T-cell (primary cell): ENCODE results near the gene BANK1. TPM values are rescaled to one million over a fixed set of nuclear protein-coding genes. Genes with fewer than 3 reads are reported as not detected.

ENCODE experiments used
- ATAC-seq, 4 experiments: fragments of 200-7000 bp in 3 of 4; fragments of 150-1000 bp in 1 of 4; cut with Tn5 transposase; replicated peaks in 1 of 4; 1 replicate in 3 of 4; 2 replicates in 1 of 4; pipeline ENCODE4 v1.10.0; 2021; ENCODE audit warnings: moderate library complexity in 3 of 4, mild to moderate bottlenecking in 2 of 4, moderate number of reproducible peaks in 1 of 4
- CTCF ChIA-PET, 2 donors: fragments of 300-600 bp; sonication (Branson Sonifier 250); formaldehyde crosslinking; loops; one replicate each; lab custom pipeline; 2022; ENCODE audit warnings: antibody characterized with exemption in 2 of 2; lab: Charles Lee
- POLR2A ChIA-PET, 2 donors: fragments of 300-600 bp; sonication (Branson Sonifier 250); formaldehyde crosslinking; loops; one replicate each; lab custom pipeline; 2022; ENCODE audit warnings: antibody characterized with exemption in 2 of 2; lab: Charles Lee
- DNase-seq, 35 experiments: peaks; one replicate each; pipeline versions ENCODE4 v3.0.0 to v3.0.0-alpha.2; 2013 to 2023
- H3K27ac ChIP-seq: one replicate; pipeline ENCODE4 v1.5.1; 2013; ENCODE audit warnings: low read length
- H3K27me3 ChIP-seq, 2 experiments: replicated peaks in 1 of 2; 1 replicate in 1 of 2; 2 replicates in 1 of 2; pipeline versions ENCODE4 v1.6.1 to v1.7.0; 2013; ENCODE audit warnings: low read length in 1 of 2, mixed read lengths in 1 of 2; ENCODE audit not compliant: control insufficient read depth in 2 of 2, insufficient read depth in 2 of 2; ENCODE audit errors: extremely low read depth in 1 of 2
- H3K36me3 ChIP-seq, 2 donors: 1 replicate in 1 of 2; 2 replicates in 1 of 2; pipeline versions ENCODE4 v1.6.1 to v1.7.0; 2013; ENCODE audit warnings: low read length in 1 of 2; ENCODE audit not compliant: control insufficient read depth in 2 of 2, insufficient read depth in 1 of 2; ENCODE audit errors: extremely low read depth in 1 of 2
- H3K4me1 ChIP-seq, 2 experiments: 1 replicate in 1 of 2; 2 replicates in 1 of 2; pipeline versions ENCODE4 v1.6.1 to v1.7.0; 2013; ENCODE audit warnings: low read length in 2 of 2, mixed read lengths in 1 of 2; ENCODE audit not compliant: insufficient read depth in 2 of 2, control insufficient read depth in 1 of 2; ENCODE audit errors: extremely low read depth in 1 of 2
- H3K4me3 ChIP-seq, 2 donors: 1 replicate in 1 of 2; 2 replicates in 1 of 2; pipeline versions ENCODE4 v1.5.1 to v1.7.0; 2013; ENCODE audit warnings: mild to moderate bottlenecking in 2 of 2, low read length in 1 of 2, moderate library complexity in 1 of 2; ENCODE audit not compliant: control insufficient read depth in 1 of 2; ENCODE audit errors: extremely low read depth in 1 of 2
- H3K9me3 ChIP-seq: 2 replicates; pipeline ENCODE4 v1.7.0; 2013
- H3K27ac Mint-ChIP-seq, 2 donors: one replicate each; pipeline ENCODE4 v1.8.0; 2020 to 2021; ENCODE audit warnings: mild to moderate bottlenecking in 2 of 2, mixed read lengths in 2 of 2
- H3K27me3 Mint-ChIP-seq, 2 donors: one replicate each; pipeline ENCODE4 v1.8.0; 2021 to 2022; ENCODE audit warnings: mixed read lengths in 2 of 2
- H3K36me3 Mint-ChIP-seq: one replicate; pipeline ENCODE4 v1.8.0; 2021; ENCODE audit warnings: mixed read lengths
- H3K4me1 Mint-ChIP-seq, 3 donors: one replicate each; pipeline ENCODE4 v1.8.0; 2020 to 2022; ENCODE audit warnings: mixed read lengths in 3 of 3, mild to moderate bottlenecking in 1 of 3
- H3K4me3 Mint-ChIP-seq, 3 donors: one replicate each; pipeline ENCODE4 v1.8.0; 2020 to 2022; ENCODE audit warnings: mild to moderate bottlenecking in 3 of 3, mixed read lengths in 3 of 3, moderate library complexity in 3 of 3
- H3K9me3 Mint-ChIP-seq, 3 donors: one replicate each; pipeline ENCODE4 v1.8.0; 2020 to 2022; ENCODE audit warnings: mixed read lengths in 3 of 3
- WGBS: methylation state at CpG from one replicate; pipeline ENCODE4 v1.1.5; 2013; ENCODE audit warnings: missing lambda C conversion rate; ENCODE audit not compliant: insufficient coverage; 5-methylcytosine and 5-hydroxymethylcytosine counted together
- total RNA-seq, 35 experiments: library from RNA in 6 of 35; stranded (reverse) in 6 of 35; fragments of 120-200 nt in 1 of 35; gene quantifications; one replicate each; pipeline versions ENCODE4 v1.2.1 to v1.2.4 and lab custom pipeline; 2013 to 2026

The BANK1 gene
- total RNA-seq, 5 donors from 2014 or later (not counting 1 experiment from before 2014, with no cell fraction given): 2.5 to 10.9 (median 3.5) TPM

- H3K36me3 ChIP-seq: no peaks in the 10 kb centered on the region
- CTCF ChIA-PET: no interaction called here
- no peak overlapping the region for H3K4me3 ChIP-seq
Measured at GRCh38 chr4:102094481-102094880, 304.0 kb downstream of the BANK1 start.

GRCh38 chr4:102103368-102103767, 312.8 kb downstream of the BANK1 start:
- no peak for ATAC-seq
- no peak overlapping the region for H3K4me3 ChIP-seq
- Mint-ChIP-seq H3K4me1 (no peaks in the 10 kb centered on the region), H3K27me3 (peaks cover 0 to 5% of the 10 kb centered on the region in 2 donors), H3K36me3 (no peaks in the 10 kb centered on the region), H3K4me3 (no peak overlapping the region), H3K27ac (no peak overlapping the region), H3K9me3 (peaks cover 14 to 27% (median 25%) of the 10 kb centered on the region in 3 donors)
- H3K4me1 ChIP-seq: no peaks in the 10 kb centered on the region
- H3K27ac ChIP-seq: no peak overlapping the region
- DNase-seq: no peak
- ChIA-PET POLR2A (no interaction called here), CTCF (no interaction called here)
- H3K36me3 ChIP-seq: no peaks in the 10 kb centered on the region
- no peaks in the 10 kb centered on the region for H3K27me3 ChIP-seq
- no CpG with 5 or more reads among the region's 3 CpGs for WGBS
- H3K9me3 ChIP-seq: peaks cover 2% of the 10 kb centered on the region

More at GRCh38 chr4:102094481-102094880, 304.0 kb downstream of the BANK1 start:
- WGBS: no CpG with 5 or more reads among the region's 1 CpG
- DNase-seq (no peak), ATAC-seq (no peak)
- H3K36me3 Mint-ChIP-seq: no peaks in the 10 kb centered on the region
- H3K27me3 Mint-ChIP-seq: peaks cover 2 to 4% of the 10 kb centered on the region in 2 donors
- Histone ChIP-seq H3K9me3 (no peaks in the 10 kb centered on the region), H3K27ac (no peak overlapping the region), H3K4me1 (no peaks in the 10 kb centered on the region), H3K27me3 (peaks cover 0 to 2% of the 10 kb centered on the region in 2 experiments)
- no peaks in the 10 kb centered on the region for H3K4me1 Mint-ChIP-seq
- no peak overlapping the region for H3K27ac Mint-ChIP-seq
- POLR2A ChIA-PET: no interaction called here
- H3K9me3 Mint-ChIP-seq: peaks cover 0 to 2% (median 0%) of the 10 kb centered on the region in 3 donors
- no peak overlapping the region for H3K4me3 Mint-ChIP-seq

DNA sequence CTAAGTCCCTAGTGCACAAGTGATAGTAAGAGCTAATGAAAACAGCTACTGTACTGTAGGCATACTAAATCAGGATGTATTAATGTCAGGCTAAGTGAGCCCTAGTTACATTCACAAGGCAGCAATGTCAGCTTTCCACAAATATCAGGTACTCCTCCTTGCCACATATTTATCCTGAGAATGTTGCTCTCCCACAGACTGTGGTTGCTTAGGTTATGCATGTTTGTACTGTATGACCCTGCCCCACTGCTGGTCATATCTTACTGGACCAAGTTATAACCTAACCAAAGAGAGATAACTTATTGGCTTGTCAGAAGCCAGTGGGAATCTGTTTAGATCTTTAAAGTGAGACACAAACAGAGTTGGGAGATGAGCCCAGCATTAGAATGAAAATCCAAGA, 313.7 kb downstream of the BANK1 start:
- no peak overlapping the region for H3K4me3 Mint-ChIP-seq
- no peak for DNase-seq

GRCh38 chr4:102105983-102106382, 315.5 kb downstream of the BANK1 start:
- POLR2A ChIA-PET: no interaction called here
- H3K4me3 Mint-ChIP-seq: no peak overlapping the region
- H3K9me3 ChIP-seq: peaks cover 2% of the 10 kb centered on the region

More for the DNA sequence above, 313.7 kb downstream of the BANK1 start:
- CTCF ChIA-PET: no interaction called here
- no peaks in the 10 kb centered on the region for H3K36me3 ChIP-seq
- no peak overlapping the region for H3K4me3 ChIP-seq
- no peak for ATAC-seq
- Mint-ChIP-seq H3K27ac (no peak overlapping the region), H3K27me3 (peaks cover 0 to 5% of the 10 kb centered on the region in 2 donors), H3K9me3 (peaks cover 14 to 34% (median 25%) of the 10 kb centered on the region in 3 donors), H3K36me3 (no peaks in the 10 kb centered on the region), H3K4me1 (no peaks in the 10 kb centered on the region)
- no peaks in the 10 kb centered on the region for H3K27me3 ChIP-seq
- POLR2A ChIA-PET: no interaction called here
- peaks cover 2% of the 10 kb centered on the region for H3K9me3 ChIP-seq
- H3K27ac ChIP-seq: no peak overlapping the region
- no peaks in the 10 kb centered on the region for H3K4me1 ChIP-seq

DNA sequence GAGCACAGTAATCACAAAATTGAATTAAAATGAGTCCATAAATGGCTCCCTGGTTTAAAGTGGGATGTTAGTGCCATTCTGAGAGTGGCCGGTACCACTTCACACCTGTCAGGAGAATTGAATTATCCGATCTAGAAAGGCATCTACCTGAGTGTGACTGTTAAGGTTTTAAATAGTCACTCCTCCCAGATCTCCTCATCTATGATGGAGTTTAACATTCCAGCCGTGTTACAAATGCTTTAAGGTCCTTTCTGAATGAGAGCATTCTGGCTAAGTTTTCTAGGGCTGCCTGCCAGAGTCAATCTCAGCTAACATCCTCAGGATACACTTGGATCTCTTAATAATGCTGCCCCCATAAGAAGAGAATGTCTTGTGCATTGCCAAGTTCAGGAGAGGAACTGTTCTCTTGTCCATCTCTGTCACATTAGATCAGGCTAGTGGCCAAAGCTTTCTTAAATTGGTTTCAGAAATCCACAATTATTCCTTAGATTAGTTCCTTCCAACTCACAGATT, 323.6 kb downstream of the BANK1 start:
- ATAC-seq (no peak), DNase-seq (no peak)
- H3K9me3 Mint-ChIP-seq: peaks cover 2 to 11% (median 3%) of the 10 kb centered on the region in 3 donors
- Histone ChIP-seq H3K27me3 (no peaks in the 10 kb centered on the region), H3K9me3 (no peaks in the 10 kb centered on the region), H3K4me3 (no peak overlapping the region), H3K27ac (no peak overlapping the region), H3K36me3 (no peaks in the 10 kb centered on the region), H3K4me1 (no peaks in the 10 kb centered on the region)
- no peaks in the 10 kb centered on the region for H3K4me1 Mint-ChIP-seq
- no peak overlapping the region for H3K4me3 Mint-ChIP-seq
- H3K36me3 Mint-ChIP-seq: no peaks in the 10 kb centered on the region
- H3K27me3 Mint-ChIP-seq: peaks cover 0 to 6% of the 10 kb centered on the region in 2 donors
- WGBS: no CpG with 5 or more reads among the region's 3 CpGs
- no peak overlapping the region for H3K27ac Mint-ChIP-seq
- CTCF ChIA-PET: no interaction called here
- POLR2A ChIA-PET: no interaction called here

More at GRCh38 chr4:102105983-102106382, 315.5 kb downstream of the BANK1 start:
- Mint-ChIP-seq H3K9me3 (peaks cover 14 to 44% (median 25%) of the 10 kb centered on the region in 3 donors), H3K27ac (no peak overlapping the region), H3K4me1 (no peaks in the 10 kb centered on the region), H3K36me3 (no peaks in the 10 kb centered on the region), H3K27me3 (peaks cover 0 to 11% of the 10 kb centered on the region in 2 donors)
- 38% methylated on average over 1 of the region's 1 CpG for WGBS
- Histone ChIP-seq H3K27me3 (no peaks in the 10 kb centered on the region), H3K27ac (no peak overlapping the region), H3K36me3 (no peaks in the 10 kb centered on the region), H3K4me3 (no peak overlapping the region), H3K4me1 (no peaks in the 10 kb centered on the region)
- ATAC-seq: no peak
- CTCF ChIA-PET: no interaction called here
- no peak for DNase-seq

GRCh38 chr4:102116121-102116520, 325.6 kb downstream of the BANK1 start:
- Histone ChIP-seq H3K4me3 (no peak overlapping the region), H3K27ac (no peak overlapping the region), H3K9me3 (no peaks in the 10 kb centered on the region), H3K27me3 (no peaks in the 10 kb centered on the region), H3K36me3 (no peaks in the 10 kb centered on the region), H3K4me1 (no peaks in the 10 kb centered on the region)
- ATAC-seq (no peak), DNase-seq (no peak)
- H3K27ac Mint-ChIP-seq: no peak overlapping the region
- ChIA-PET CTCF (no interaction called here), POLR2A (no interaction called here)
- no peaks in the 10 kb centered on the region for H3K36me3 Mint-ChIP-seq
- no peaks in the 10 kb centered on the region for H3K27me3 Mint-ChIP-seq
- H3K4me3 Mint-ChIP-seq: no peak overlapping the region
- no peaks in the 10 kb centered on the region for H3K4me1 Mint-ChIP-seq
- no CpG with 5 or more reads among the region's 3 CpGs for WGBS
- peaks cover 5 to 8% (median 7%) of the 10 kb centered on the region in 3 donors for H3K9me3 Mint-ChIP-seq
